ENCODE measurements around the gene NRXN3.

The NRXN3 gene

GRCh38 chr14:79721399-79722084 is 1551.4 kb downstream of the NRXN3 start:
- POLR2A ChIA-PET, result no interaction called here
- DNase-seq (ENCODE audit: extremely low spot score), result no peak
- CTCF ChIA-PET, result no interaction called here

GRCh38 chr14:79724934-79725717 is 1555.0 kb downstream of the NRXN3 start:
- no peak for TF ChIP-seq CTCF (IDR thresholded peaks at IDR 0.05; ENCODE audit: control extremely low read depth, extremely low read depth, low read depth, missing control alignments)
- CTCF ChIA-PET, result interaction anchor here (1.1 to 1.6 kb wide), 2 partner anchors 10 to 12 kb away, joined by 3 read pairs; no protein-coding TSS in a partner anchor
- POLR2A ChIA-PET, result no interaction called here
- no peak for DNase-seq (ENCODE audit: extremely low spot score)

More at GRCh38 chr14:79721399-79722084, 1551.4 kb downstream of the NRXN3 start:
- TF ChIP-seq CTCF (IDR thresholded peaks at IDR 0.05; ENCODE audit: control extremely low read depth, extremely low read depth, low read depth, missing control alignments), result no peak

GRCh38 chr14:79727900-79728299 is 1557.7 kb downstream of the NRXN3 start:
- POLR2A ChIA-PET, result no interaction called here
- no peak for TF ChIP-seq CTCF (IDR thresholded peaks at IDR 0.05; ENCODE audit: control extremely low read depth, extremely low read depth, low read depth, missing control alignments)

DNA sequence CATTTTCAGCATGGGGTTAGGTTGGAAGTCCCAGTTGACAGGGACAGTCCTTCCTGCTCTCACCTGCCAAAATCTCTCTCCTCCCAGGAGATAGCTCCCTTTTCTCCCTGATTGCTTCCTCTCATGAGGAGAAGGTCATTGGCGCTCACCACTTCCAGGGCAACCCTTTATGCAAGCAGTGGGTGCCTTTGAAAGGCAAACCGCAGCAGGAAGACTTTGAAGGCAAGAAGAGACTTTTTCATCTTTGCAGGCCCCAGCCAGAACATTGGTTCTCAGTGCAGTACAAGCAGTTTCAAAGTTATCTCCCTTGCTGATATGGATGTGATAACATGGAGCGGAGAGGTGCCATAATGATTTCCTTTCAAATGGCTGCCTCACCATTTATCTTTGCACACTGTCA is 1558.2 kb downstream of the NRXN3 start:
- no peak for DNase-seq (ENCODE audit: extremely low spot score)
- TF ChIP-seq CTCF (IDR thresholded peaks at IDR 0.05; ENCODE audit: control extremely low read depth, extremely low read depth, low read depth, missing control alignments), result no peak
- ChIA-PET POLR2A (no interaction called here), CTCF (no interaction called here)

More at GRCh38 chr14:79727900-79728299, 1557.7 kb downstream of the NRXN3 start:
- DNase-seq (ENCODE audit: extremely low spot score), result no peak
- CTCF ChIA-PET, result no interaction called here

GRCh38 chr14:79729731-79730130 is 1559.6 kb downstream of the NRXN3 start:
- no peak for DNase-seq (ENCODE audit: extremely low spot score)
- ChIA-PET CTCF (no interaction called here), POLR2A (no interaction called here)
- TF ChIP-seq CTCF (IDR thresholded peaks at IDR 0.05; ENCODE audit: control extremely low read depth, extremely low read depth, low read depth, missing control alignments), result no peak

DNA sequence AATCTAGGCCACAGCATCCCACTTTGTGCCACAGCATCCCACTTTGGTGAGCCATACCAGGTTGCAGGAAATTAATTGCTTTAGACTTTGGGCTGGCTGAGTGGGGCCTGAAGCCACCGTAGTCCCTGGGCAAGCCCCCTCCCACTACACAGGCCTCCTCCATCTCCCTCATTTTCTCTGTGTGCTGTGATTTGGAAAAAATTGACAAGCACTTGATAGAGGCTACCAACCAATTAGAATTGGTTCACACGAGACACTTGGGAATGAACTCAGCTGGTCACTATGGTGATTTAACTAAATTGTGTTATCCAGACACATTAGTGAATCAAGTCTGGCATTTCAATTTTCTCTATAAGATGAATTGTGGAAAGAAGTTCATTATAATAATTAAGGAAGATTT is 1560.0 kb downstream of the NRXN3 start:
- DNase-seq (ENCODE audit: extremely low spot score), result no peak
- ChIA-PET POLR2A (no interaction called here), CTCF (no interaction called here)
- TF ChIP-seq CTCF (IDR thresholded peaks at IDR 0.05; ENCODE audit: control extremely low read depth, extremely low read depth, low read depth, missing control alignments), result no peak
